DOHH2 (cell line): ENCODE data around the gene PDE7B.

Experiments used
- H3F3A ChIP-seq: fragments of 200-600 bp; sonication (generic), shearing (Covaris generic); 2 replicates; pipeline ENCODE4 v1.6.0; 2016; ENCODE audit warnings: antibody characterized with exemption, mild to moderate bottlenecking; ENCODE audit not compliant: control insufficient read depth, insufficient read depth
- H3K27ac ChIP-seq: fragments of 200-600 bp; sonication (generic); 2 replicates; pipeline ENCODE4 v1.5.1; 2014; ENCODE audit warnings: low read depth, mild to moderate bottlenecking, low read length, moderate library complexity
- H3K27me3 ChIP-seq: fragments of 200-600 bp; sonication (generic); 2 replicates; pipeline ENCODE4 v1.6.1; 2014; ENCODE audit warnings: mild to moderate bottlenecking, low read length, mixed read lengths; ENCODE audit not compliant: control insufficient read depth
- H3K36me3 ChIP-seq: fragments of 200-600 bp; sonication (generic); 2 replicates; pipeline ENCODE4 v1.6.1; 2014; ENCODE audit warnings: mild to moderate bottlenecking, low read length, moderate library complexity, mixed read lengths; ENCODE audit not compliant: control insufficient read depth
- H3K4me1 ChIP-seq: fragments of 200-600 bp; sonication (generic); 2 replicates; pipeline ENCODE4 v1.6.1; 2014; ENCODE audit warnings: mild to moderate bottlenecking, low read length, mixed read lengths; ENCODE audit not compliant: control insufficient read depth
- H3K4me2 ChIP-seq: fragments of 200-600 bp; sonication (generic); 2 replicates; pipeline ENCODE4 v1.6.0; 2014; ENCODE audit warnings: mild to moderate bottlenecking, low read length, moderate library complexity
- H3K4me3 ChIP-seq: fragments of 200-600 bp; sonication (generic); 2 replicates; pipeline ENCODE4 v1.5.1; 2014; ENCODE audit warnings: mild to moderate bottlenecking, low read length, mixed read lengths
- H3K79me2 ChIP-seq: fragments of 200-600 bp; sonication (generic); 2 replicates; pipeline ENCODE4 v1.6.1; 2014; ENCODE audit warnings: mild to moderate bottlenecking, low read length, mixed read lengths; ENCODE audit not compliant: control insufficient read depth
- H3K9me2 ChIP-seq: fragments of 200-600 bp; sonication (generic); replicated peaks from 2 replicates; pipeline ENCODE4 v1.6.1; 2014; ENCODE audit warnings: mild to moderate bottlenecking, low read length, mixed read lengths; ENCODE audit not compliant: control insufficient read depth
- H3K9me3 ChIP-seq: fragments of 200-600 bp; sonication (generic); 2 replicates; pipeline ENCODE4 v1.6.1; 2014; ENCODE audit warnings: antibody characterized with exemption, low read length, mixed read lengths; ENCODE audit not compliant: control insufficient read depth, insufficient read depth
- H4K20me1 ChIP-seq: fragments of 200-600 bp; sonication (generic); 2 replicates; pipeline ENCODE4 v1.6.0; 2014; ENCODE audit warnings: low read depth, mild to moderate bottlenecking, antibody characterized with exemption, low read length, moderate library complexity; ENCODE audit not compliant: control insufficient read depth, insufficient read depth
- EZH2phosphoT487 ChIP-seq: fragments of 200-600 bp; sonication (generic); IDR thresholded peaks from 2 replicates; pipeline ENCODE4 v1.6.1; 2017; ENCODE audit warnings: borderline replicate concordance, mild to moderate bottlenecking, antibody characterized with exemption, low read length, moderate library complexity, mixed read lengths
- TF ChIP-seq, protein P1 (sequence below): fragments of 200-600 bp; sonication (generic); IDR thresholded peaks from one replicate; pipeline ENCODE4 v1.5.1; 2014; ENCODE audit warnings: antibody characterized with exemption, mild to moderate bottlenecking, low read depth, low read length; ENCODE audit not compliant: poor library complexity, severe bottlenecking

PDE7B gene

DNA sequence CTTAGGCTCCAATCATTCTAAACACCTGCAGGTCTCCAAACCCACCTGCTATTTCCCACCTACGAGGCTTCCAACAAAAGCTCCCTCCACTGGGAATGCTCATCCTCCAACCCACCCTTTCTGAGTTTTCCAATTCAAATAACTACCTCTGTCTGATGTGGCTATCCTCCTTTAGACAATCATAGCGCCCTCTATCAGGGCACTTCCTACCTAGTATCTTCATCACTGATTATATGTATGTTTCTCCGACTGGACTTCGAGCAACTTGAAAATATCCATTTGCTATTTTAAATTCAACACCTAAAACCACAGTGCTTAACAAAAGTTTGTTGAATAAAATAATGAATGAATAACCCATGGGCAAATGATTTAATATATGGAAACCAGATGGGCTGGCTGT, 357.3 kb downstream of the PDE7B start:
- Histone ChIP-seq H3K27ac (no peak overlapping the region), H3K27me3 (no peaks in the 10 kb centered on the region), H3K9me2 (no peaks in the 10 kb centered on the region; the same call in 1 of the 2 replicates), H3K79me2 (no peaks in the 10 kb centered on the region), H4K20me1 (no peaks in the 10 kb centered on the region), H3K4me3 (no peak overlapping the region), H3K4me1 (no peaks in the 10 kb centered on the region), H3K9me3 (no peaks in the 10 kb centered on the region), H3F3A (no peaks in the 10 kb centered on the region), H3K36me3 (no peaks in the 10 kb centered on the region), H3K4me2 (no peak overlapping the region)
- no peak for TF ChIP-seq EZH2phosphoT487
- TF ChIP-seq, protein P1, sequence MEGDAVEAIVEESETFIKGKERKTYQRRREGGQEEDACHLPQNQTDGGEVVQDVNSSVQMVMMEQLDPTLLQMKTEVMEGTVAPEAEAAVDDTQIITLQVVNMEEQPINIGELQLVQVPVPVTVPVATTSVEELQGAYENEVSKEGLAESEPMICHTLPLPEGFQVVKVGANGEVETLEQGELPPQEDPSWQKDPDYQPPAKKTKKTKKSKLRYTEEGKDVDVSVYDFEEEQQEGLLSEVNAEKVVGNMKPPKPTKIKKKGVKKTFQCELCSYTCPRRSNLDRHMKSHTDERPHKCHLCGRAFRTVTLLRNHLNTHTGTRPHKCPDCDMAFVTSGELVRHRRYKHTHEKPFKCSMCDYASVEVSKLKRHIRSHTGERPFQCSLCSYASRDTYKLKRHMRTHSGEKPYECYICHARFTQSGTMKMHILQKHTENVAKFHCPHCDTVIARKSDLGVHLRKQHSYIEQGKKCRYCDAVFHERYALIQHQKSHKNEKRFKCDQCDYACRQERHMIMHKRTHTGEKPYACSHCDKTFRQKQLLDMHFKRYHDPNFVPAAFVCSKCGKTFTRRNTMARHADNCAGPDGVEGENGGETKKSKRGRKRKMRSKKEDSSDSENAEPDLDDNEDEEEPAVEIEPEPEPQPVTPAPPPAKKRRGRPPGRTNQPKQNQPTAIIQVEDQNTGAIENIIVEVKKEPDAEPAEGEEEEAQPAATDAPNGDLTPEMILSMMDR: peak; percentile 28

- Histone ChIP-seq H3K79me2 (no peaks in the 10 kb centered on the region), H3K9me2 (no peaks in the 10 kb centered on the region; the same call in 1 of the 2 replicates), H4K20me1 (no peaks in the 10 kb centered on the region), H3K27me3 (no peaks in the 10 kb centered on the region), H3K4me3 (no peak overlapping the region), H3F3A (no peaks in the 10 kb centered on the region), H3K27ac (no peak overlapping the region), H3K36me3 (no peaks in the 10 kb centered on the region), H3K9me3 (no peaks in the 10 kb centered on the region), H3K4me2 (no peak overlapping the region), H3K4me1 (no peaks in the 10 kb centered on the region)
- TF ChIP-seq EZH2phosphoT487: no peak
- TF ChIP-seq, protein P1: no peak
Observed at GRCh38 chr6:136209496-136209895, 358.0 kb downstream of the PDE7B start.

DNA sequence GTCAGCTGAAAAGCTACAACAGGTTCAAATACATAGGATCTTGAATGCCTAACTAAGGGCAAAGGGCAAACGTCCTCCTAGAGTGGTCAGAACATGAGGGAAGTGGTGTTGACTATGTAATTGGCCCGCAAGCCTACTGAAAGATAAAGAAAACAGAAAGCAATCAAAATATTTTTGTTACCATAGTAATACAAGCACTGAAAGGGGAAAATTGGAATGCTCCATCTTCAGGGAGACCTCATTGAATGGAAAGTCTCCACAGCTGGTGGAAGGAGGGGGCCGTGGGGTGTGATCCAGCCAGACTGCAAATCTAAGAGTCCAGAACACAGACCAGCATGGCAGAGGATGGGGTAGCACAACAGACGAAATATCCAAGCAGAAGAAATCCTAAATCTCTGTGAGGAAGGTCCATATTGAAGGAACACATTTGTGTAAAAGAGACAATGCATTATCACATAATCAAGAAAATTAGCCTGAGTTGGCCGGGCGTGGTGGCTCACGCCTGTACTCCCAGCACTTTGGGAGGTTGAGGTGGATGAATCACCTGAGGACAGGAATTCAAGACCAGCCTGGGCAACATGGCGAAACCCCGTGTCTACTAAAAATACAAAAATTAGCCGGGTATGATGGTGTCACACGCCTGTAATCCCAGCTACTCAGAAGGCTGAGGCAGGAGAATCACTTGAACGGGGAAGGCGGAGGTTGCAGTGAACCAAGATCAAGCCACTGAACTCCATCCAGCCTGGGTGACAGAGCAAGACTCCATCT, 359.1 kb downstream of the PDE7B start:
- H3K4me1 ChIP-seq: no peaks in the 10 kb centered on the region
- no peaks in the 10 kb centered on the region for H4K20me1 ChIP-seq
- H3K4me2 ChIP-seq: no peak overlapping the region
- H3K79me2 ChIP-seq: no peaks in the 10 kb centered on the region
- TF ChIP-seq, protein P1: no peak
- TF ChIP-seq EZH2phosphoT487: no peak
- no peak overlapping the region for H3K27ac ChIP-seq
- no peaks in the 10 kb centered on the region for H3K9me3 ChIP-seq
- no peaks in the 10 kb centered on the region for H3K27me3 ChIP-seq
- no peaks in the 10 kb centered on the region for H3K36me3 ChIP-seq
- H3F3A ChIP-seq: no peaks in the 10 kb centered on the region
- no peaks in the 10 kb centered on the region; the same call in 1 of the 2 replicates for H3K9me2 ChIP-seq
- no peak overlapping the region for H3K4me3 ChIP-seq
